Stomach (tissue), 4 donors: ENCODE results near the gene BCAM.

Experiments used
- CTCF ChIP-seq, 7 experiments: fragments of 450-650 bp in 4 of 7; fragments of 200-600 bp in 3 of 7; sonication (generic) in 3 of 7; IDR thresholded peaks; one replicate each; pipeline ENCODE4 v1.5.1; 2016 to 2019; ENCODE audit warnings: antibody characterized with exemption in 7 of 7, control low read depth in 2 of 7, mild to moderate bottlenecking in 1 of 7
- POLR2A ChIP-seq, 4 donors: fragments of 450-650 bp; IDR thresholded peaks; one replicate each; pipeline ENCODE4 v1.6.1; 2016; ENCODE audit warnings: antibody characterized with exemption in 4 of 4, control low read depth in 2 of 4, mild to moderate bottlenecking in 1 of 4, moderate library complexity in 1 of 4
- POLR2AphosphoS5 ChIP-seq, 3 donors: sonication (generic); formaldehyde crosslinking; IDR thresholded peaks; one replicate each; pipeline ENCODE4 v1.6.1; 2016; ENCODE audit warnings: antibody characterized with exemption in 3 of 3

- TF ChIP-seq POLR2A (IDR thresholded peaks at IDR 0.05) (no peak), POLR2AphosphoS5 (IDR thresholded peaks at IDR 0.05) (no peak), CTCF (IDR thresholded peaks at IDR 0.05) (no peak)
Observed at GRCh38 chr19:44789943-44790483, 18.9 kb upstream of the BCAM start.
